Activated T-cell treated with anti-CD3 and anti-CD28 coated beads for 48 hours (primary cell): ENCODE data around the gene EIF3F.
A peak's percentile ranks its signal among the peaks of the same experiment; 100 is the strongest.

Experiments
- DNase-seq: peaks from one replicate; pipeline ENCODE4 v3.0.0-alpha.2; 2020; ENCODE audit warnings: low read depth

EIF3F gene

DNA sequence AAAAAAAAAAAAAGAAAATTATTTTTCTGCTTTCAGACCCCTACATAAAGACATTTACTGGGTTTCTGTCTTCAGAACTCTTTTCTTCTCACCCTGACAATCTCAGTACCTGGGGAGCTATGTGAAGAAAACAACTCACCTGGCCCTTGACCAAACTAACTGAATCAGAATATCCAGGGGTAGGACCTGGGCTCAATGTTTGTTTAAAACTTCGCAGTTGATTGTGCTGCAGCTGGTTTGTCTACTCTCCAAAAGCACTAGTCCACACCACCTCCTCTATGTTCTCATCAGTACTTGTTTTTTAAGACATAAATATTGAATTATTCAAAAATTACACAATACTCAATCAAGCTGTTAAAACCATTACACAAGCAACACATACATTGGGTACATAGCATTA, 34.8 kb downstream of the EIF3F start:
- no peak for DNase-seq

DNA sequence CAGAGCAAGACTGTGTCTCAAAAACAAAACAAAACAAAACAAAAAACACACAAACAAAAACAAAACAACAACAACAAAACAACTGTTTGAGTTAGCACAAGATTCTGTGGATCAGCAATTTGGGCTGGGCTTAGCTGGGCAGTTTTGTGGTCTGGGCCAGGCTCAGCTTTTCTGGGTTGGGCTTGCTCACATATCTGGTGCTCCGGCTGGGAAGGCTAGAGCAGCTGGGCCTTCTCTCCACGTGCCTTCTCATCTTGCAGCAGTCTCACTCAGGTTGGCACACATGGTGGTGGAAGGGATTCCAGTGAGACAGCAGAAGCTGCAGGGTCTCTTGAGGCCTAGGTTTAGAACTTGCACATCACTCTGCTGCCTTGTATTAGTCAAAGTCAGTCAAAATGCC, 35.7 kb downstream of the EIF3F start:
- no peak for DNase-seq

DNA sequence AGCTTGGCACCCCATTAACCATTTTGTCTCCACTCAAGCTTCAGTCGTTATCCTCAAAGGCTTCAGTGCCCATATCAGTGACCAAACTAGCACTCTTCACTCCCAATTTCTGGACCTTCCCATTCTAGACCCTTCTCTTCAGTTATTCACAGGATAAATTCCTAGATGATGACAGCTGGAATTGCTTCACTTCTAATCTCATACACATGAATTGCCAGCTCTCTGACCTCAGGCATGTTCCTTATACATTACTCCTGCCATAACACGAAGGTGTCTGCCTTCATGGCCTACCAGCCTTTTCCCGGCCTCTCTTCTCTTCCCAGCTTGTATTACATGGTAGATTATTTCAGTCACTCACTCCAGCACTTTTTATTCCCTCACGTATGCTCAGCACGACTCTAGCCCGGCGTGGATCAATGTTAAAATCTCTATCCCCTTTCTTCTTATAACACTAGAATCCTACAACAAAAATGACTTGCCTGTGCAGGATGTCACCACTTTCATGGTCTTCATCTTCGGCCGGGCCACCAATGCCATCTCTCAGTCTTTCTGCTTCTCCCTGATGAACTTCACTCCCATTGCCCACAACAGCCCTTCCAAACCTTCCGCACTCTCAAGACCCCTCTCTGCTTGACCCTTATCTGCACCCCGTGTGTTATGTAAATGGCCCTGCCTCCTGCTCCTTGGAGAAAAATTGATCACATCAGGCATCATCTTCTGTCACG, 36.9 kb downstream of the EIF3F start:
- no peak for DNase-seq

DNA sequence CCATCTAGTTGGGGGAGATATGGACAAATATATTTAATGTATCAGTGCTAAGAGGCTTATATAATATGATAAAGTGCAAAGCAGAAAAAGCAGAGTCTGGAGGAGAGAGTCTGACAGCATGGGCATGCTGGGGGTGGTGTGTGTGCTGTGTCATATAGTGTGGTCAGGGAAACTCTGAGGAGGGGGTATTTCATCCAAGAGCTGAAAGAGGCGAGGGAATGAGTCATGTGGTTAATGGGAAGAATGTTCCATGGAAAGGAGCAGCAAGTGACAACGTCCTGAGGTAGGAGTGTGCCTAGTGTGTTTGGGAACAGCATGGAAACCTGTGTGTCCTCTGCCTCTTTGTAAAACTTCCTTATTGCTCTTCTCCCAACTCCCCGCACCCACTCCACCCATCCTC, 38.0 kb downstream of the EIF3F start:
- no peak for DNase-seq

GRCh38 chr11:8025816-8026215, 38.7 kb downstream of the EIF3F start:
- no peak for DNase-seq

DNA sequence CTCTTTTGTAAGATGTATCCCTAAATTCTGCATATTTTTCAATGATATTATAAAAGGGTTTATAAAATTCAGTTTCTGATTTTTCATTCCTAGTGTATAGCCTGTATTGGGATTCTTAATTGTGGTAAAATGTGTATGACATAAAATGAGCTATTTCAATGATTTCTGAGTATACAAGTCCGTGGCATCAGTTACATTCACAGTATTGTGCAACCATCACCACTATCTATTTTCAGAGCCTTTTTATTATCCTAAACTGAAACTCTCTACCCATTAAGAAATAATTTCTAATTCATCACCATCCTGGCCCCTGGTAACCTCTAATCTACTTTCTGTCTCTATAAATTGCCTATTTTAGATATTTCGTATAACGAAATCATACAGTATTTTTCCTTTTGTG, 39.8 kb downstream of the EIF3F start:
- no peak for DNase-seq

DNA sequence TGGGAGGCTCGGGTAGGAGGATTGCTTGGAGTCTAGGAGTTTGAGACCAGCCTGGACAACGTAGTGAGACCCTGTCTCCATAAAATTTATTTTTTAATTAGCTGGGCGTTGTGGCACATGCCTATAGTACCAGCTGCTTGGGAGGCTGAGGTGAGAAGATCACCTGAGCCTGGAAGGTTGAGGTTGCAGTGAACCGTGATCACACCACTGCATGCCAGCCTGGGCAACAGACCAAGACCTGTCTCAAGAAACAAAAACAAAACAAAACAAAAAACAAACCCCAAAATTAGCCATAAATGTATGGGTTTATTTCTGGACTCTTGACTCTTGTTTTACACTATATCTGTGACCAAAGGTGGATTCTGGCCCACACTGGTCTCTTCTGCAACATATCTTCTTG, 41.6 kb downstream of the EIF3F start:
- DNase-seq: no peak

DNA sequence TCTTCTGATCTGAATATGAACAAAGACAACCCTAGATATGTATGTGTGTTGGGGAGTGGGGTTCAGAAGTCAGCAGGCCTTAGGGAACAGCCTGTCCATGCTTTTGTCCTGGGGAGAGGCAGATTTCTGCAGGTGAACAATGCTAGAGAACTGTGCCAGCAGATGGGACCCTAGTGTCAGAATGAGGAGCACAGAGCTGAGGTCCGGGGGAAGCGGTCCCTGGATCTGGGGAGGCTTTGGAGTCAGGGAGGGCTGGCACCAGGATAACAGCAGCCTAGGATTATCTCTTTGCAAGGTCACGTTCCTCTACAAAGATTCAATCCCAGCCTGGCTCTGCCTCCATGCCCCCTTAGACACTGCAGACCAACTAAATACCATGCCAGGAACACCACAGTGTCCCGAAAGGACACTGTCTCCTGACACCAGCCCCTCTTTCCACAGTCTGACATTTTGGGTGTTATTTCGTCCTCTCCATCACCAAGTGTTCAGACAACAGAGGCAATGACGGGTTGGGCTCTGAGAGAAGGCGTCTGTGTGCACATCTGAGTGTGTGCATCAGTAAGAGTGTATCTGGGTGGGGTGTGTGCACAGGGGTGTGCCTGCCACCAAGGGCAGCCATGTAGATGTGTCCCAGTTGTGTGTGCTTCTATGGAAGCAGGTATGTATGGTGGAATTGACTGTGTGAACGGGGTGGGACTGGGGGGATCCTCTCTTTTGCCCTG, 43.5 kb downstream of the EIF3F start:
- DNase-seq: no peak

- no peak for DNase-seq
These were observed 44.3 kb downstream of the EIF3F start for GRCh38 chr11:8031248-8032115.

DNA sequence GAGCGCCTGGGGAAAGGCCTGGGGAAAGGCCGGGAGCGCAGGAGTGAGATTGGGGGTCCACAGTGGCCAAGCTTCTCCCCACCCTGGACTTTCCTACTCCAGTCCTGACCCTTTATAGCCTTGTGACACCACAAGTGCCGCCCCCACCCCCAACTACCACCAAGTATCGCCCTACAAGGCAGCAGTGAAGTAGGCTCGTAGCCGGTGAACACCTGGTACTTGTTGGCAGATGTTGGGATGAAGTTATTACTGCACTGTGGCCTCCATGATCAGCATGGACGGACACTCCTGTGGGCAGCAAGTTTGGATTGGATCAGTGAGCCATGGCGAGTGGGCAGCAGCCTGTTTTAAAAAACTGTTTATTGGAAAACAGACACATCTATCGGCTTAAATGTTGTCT, 45.0 kb downstream of the EIF3F start:
- no peak for DNase-seq

- no peak for DNase-seq
These were observed 45.6 kb downstream of the EIF3F start for GRCh38 chr11:8032576-8033304.

GRCh38 chr11:8033305-8034105, 46.4 kb downstream of the EIF3F start:
- DNase-seq: peak; percentile 30

DNA sequence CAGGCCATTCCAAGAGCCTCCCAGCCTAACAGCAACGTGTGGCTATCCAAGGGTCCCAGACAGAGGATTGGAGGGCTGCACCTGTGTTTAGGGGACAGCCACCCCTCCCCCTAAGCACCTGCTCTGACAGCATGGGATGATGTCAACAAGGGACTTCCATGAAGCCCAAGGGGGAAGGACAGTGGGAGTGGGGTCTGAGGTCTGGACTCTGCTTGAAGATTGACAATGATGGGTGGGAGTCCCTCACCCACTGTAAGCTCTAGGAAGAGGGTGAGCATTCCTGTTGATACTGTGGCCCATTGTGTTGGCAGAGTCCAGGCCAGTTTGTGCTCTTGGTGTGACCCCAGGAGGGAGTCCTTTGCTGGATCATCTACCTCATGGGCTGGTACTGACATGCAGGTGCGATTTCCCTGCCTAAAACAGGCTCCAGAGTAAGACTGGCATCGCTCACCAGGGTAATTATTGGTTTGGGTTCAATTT, 47.0 kb downstream of the EIF3F start:
- DNase-seq: no peak

DNA sequence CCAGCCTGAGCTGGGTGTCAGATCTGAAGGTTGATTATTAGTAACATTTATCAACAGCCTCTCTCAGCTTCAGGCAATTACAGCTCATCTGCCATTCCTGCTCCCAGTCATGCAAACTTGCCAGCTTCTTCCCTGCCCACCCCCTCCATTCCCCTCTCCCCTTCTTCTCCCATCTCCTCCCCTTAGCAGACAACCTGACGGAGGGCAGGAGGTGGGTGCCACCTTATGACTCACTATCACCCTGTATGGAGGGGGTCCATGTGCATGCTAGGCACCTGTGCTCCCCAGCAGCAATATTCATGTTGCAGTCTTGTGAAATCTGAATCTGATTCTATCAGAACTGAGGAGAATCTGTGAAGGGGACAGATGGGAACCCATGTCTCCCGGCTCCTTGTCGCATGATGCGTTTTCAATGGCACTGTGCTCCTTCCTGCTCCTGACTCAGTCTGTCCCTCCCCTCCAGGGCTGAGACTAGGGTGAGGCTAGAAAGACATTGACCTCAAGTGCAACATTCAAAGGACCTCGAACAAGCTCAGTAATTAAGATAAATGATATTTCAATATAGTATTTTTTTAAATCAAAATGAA, 47.6 kb downstream of the EIF3F start:
- no peak for DNase-seq

DNA sequence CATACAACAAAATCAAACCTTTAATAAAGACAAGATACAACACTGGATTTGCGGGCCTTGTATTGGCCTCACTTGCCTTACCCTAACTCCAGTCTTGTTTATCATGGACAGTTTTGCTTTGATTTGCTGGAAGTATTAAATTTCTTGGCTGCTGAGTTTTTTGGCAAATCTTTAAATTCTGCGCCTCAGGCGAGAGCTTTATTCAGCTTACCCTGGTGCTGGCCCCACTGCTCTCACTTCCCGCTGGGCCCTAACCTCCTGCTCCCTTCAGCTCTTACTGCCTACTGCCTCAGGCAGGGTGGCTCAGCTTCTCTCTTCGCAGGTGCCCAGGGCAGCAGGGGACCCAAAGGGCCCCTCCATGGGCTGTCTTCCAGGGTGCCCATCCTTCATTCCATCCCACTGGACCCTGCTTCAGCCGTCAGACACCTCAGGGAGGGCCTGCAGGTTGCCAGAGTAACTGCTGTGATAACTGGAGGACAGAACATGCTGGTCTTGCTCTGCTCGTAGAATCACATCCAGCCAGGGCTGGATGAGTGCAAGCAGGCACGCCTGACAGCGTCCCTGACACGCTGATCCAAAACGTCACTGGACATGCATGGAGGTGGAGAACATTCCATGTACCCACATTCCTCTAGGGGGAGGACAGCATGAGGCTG, 48.2 kb downstream of the EIF3F start:
- no peak for DNase-seq

- DNase-seq: no peak
These were observed 49.1 kb downstream of the EIF3F start for GRCh38 chr11:8036002-8036802.

- no peak for DNase-seq
These were observed 49.8 kb downstream of the EIF3F start for GRCh38 chr11:8036986-8037385.

GRCh38 chr11:8038393-8038792, 51.3 kb downstream of the EIF3F start:
- no peak for DNase-seq

DNA sequence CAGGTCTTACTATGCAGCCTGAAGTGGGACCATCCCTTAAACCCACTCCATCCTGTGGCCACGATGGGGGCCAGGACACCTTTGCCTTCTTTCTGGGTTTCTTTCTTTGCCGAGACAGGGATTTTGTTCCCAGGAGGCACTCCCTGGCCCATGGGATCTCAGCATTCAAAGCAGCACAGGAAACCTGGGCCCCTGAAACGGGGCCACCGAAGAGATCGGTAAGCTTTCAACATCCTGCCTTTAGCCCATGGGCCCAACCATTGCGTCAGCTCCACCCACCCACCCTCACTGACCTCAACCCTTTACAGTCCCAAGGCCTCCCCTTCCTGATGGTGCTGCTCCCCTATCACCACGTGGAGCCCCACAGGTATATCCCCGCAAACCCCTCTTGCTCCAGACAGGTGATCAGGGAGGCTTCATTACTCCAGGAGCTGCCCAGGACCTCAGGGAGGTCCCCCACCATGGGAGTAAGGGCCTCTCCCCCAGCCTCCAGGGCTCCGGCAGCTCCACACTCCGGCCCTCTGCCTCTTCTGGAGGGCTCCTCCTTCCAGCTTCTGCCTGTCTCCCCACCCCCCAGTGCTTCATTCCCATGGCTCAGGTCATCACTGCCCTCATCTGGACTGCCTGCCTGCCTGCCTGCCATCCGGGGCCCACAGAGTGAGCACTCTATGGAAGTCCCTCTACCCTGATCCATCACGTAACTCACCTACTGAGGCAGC, 51.8 kb downstream of the EIF3F start:
- no peak for DNase-seq
